ENCODE data around the gene NPPA.

NPPA gene

DNA sequence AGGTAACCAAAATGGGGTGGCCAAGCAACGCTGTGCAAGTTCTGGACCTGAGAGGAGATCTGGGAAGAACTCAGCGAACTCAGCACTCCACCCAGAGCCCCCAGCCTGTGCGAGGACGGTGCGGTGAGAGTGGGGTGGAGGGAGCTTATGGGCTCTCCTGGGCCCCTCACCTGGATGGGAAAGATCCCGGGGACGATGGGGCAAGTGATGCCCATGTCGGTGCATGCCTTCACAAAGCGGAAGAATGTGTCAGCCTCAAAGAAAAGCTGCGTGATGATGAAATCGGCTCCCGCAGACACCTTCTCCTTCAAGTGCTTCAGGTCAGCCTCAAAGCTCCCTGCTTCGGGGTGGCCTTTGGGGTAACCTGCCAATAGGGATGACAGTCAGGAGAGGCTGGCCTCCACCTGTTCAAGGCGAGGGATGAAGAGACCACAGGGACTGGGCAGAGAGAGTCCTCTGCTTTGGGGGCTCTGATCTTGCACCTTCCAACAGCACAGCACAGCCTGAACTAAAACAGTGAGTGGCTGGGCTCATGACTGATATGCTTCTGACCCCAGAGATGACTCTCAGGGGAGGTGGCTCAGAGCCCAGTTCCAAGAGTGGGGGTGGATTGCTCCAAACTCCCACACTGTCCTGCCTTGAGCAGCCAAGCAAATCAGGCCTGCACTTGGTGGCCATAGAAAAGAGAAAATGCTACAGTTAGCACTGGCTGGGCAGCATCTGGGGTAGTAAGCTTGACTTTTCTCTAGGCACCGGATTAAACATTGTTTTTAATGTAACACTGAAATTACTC lies 51.4 kb downstream of the NPPA start:
- Histone ChIP-seq H3K27me3 (ENCODE audit: control insufficient read depth, insufficient read depth, low read length) (no peaks in the 10 kb centered on the region), H3K4me3 (ENCODE audit: low read depth, low read length) (no peak overlapping the region), H3K4me1 (ENCODE audit: control insufficient read depth, insufficient read depth, low read length) (no peaks in the 10 kb centered on the region), H3K27ac (ENCODE audit: low read depth, low read length) (no peak overlapping the region), H3K9ac (ENCODE audit: low read length) (no peak overlapping the region), H3K36me3 (ENCODE audit: control insufficient read depth, insufficient read depth, low read length) (peaks cover 69% of the 10 kb centered on the region), H3K9me3 (ENCODE audit: control insufficient read depth, insufficient read depth, low read depth, low read length) (no peaks in the 10 kb centered on the region)

All from HUES6 (cell line).